GM18873 (cell line): ENCODE results near the gene NFATC1.

ENCODE experiments used
- ATAC-seq: cut with Tn5 transposase; IDR thresholded peaks from one replicate; pipeline ENCODE4 v1.9.1; 2021; ENCODE audit warnings: mild to moderate bottlenecking, moderate library complexity, moderate number of reproducible peaks; ENCODE audit not compliant: unreplicated experiment, low FRiP score

Gene NFATC1

GRCh38 chr18:79525556-79526467, 130.1 kb downstream of the NFATC1 start:
- no peak for ATAC-seq

DNA sequence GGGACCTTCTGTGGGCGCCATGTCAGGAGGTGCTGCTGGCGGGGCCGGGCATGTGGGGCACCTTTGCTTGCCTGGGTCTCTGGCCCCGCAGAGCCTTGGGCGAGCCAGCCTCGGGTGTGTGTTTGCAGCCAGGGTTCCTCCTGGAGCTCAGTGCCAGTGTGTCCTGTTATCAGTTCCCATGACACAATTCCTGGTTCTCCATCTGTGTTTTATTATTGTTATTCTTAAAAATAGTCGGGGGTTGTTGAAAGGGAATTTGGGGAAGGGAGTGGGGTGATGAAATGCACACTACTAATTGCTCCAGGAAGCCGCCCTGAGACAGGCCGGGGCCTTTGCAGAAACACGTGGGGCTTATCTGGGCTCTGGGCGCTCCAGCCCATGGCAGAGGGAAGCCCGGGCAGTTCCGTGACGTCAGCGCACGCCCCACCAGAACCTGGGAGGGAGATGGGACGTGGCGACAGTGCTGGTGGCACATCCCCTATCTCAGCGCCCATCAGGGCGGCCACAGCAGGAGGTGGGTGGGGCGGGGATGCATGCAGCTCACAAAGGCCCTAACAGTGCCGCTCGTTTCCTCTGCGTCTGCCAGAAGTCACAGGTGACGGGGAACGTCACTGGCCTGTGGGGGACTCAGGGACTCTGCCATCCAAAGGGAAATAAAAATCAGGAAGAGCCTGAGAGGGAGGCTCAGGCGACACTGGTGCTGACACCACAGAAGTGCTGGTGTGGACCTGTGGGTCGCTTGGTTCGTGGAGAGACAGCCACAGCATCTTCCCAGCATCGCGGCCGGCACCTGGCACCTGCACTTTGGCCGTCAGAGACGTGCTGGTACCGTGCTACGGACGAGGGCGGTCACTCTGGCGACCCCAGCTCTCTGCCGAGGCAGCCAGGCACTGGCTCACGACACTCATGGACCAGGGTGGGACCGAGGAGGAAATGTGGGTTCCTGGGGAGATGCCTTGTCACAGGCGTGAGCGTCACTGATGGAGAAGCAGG, 131.0 kb downstream of the NFATC1 start:
- ATAC-seq: no peak

DNA sequence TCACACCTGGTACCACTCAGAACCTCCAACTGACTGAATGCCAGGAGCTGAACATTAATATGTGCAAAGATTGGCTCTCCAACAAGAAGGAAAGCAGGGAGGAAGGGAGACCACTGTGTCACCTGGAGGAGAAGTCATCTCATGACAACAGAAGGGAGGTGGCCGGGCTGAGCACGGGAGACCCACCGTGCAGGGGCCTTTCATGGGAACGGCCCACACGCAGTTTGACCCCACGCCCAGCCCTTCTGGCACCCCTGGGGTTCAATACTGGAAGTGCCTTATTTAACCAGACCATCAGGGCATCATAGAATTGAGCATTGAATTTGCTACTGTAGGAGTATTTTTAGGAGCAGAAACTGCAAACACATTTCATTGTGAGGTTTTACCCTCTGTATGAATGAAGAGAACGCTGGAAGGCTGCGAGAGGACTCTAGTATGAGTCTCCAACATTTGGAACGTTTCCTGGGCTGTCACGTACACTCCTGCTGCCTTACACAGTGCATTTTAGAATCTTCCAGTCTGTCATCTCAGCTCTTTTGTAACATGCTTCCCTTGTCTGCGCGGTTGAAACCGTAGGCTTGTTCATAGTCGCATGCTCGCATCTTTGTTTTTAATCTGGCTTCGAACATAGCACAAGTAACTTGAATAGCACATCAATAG, 132.1 kb downstream of the NFATC1 start:
- no peak for ATAC-seq

GRCh38 chr18:79528316-79528695, 132.6 kb downstream of the NFATC1 start:
- ATAC-seq: no peak

GRCh38 chr18:79528846-79529245, 133.1 kb downstream of the NFATC1 start:
- ATAC-seq: no peak

DNA sequence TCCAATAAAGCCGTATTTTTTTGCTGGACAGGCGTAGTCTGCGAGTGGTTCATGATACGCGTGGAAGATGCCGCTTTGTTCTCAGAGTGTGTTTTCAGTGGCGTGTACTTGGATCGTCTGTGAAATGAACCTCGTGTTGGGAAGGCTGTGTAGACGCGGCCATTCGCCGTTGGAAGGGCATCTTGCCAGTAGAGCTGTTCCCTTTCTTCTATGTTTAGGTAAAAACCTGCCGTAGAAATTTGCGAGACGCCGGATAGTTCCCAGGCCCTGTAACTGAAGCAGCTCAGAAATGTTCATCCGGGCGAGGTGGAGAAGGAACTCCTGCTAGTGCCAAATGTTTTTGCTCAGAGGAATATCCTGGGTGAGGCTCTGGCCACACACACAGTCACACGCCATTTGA, 133.6 kb downstream of the NFATC1 start:
- no peak for ATAC-seq

DNA sequence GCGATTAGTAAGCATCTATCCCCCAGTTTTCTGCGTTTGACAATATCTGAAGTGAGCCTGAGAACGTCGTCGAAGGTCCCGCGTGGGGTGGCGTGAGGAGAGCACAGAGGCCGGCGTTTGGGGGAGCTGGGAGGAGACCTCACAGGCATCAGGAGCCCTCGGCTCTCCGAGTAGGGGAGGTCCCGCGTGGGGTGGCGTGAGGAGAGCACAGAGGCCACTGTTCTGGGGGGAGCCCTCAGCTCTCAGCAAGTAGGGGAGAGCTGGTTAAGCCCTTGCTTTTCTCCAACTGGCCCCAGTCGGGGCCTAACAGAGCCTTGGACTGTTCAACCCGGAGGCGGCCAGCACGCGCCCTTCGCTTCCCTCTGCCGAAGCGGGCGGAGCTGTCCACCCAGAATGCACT, 134.3 kb downstream of the NFATC1 start:
- no peak for ATAC-seq

- no peak for ATAC-seq
These were observed 135.1 kb downstream of the NFATC1 start for GRCh38 chr18:79530821-79531220.

DNA sequence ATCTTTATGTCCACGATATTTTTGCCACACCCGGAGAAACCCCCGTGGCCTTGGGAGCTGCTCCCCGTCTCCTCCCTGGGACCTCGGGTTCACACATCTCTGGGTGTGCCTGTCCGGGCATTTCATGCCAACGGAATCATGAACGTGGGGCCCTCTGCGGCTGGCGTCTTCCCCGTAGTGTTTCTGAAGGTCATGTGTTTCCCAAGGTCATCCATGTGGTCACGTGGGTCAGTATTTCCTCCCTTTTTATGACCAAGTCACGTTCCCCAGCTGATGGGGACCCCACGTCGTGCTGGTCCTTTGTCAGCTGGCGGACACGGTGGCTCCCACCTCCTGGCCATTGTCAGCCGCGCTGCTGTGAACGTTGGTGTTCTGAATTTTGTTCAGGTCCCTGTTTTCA, 135.7 kb downstream of the NFATC1 start:
- no peak for ATAC-seq

- no peak for ATAC-seq
These were observed 136.2 kb downstream of the NFATC1 start for GRCh38 chr18:79531926-79532312.

DNA sequence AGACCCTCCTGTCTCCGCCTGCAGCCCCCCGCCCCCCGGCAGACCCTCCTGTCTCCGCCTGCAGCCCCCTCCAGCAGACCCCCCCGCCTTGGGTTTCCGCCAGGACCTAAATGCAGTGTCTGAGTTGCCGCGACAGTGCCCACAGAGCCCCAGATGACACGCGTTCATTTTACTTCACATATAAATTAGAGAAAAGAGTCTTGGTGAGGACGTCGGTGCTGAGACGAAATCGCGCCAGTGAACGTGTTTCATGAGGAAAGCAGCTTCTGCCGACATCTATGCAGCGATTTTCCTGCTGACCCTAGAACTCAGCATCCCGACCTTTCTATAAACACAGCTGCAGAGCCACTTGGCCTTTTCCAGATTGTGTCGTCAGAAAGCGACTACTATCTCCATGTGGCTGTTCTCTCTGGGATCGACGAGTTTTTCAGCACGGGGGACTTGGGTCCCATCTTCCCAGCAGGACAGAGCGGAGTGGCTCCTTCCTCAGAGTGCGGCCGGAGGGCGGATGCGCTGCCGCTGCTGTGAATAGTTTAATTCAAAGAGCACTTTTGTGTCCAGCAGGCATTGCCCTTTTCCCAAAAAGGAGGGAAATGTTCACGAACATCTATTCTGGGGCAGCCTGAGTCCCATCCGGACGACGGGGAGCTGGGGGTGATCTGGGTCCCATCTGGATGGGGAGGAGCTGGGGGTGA, 136.7 kb downstream of the NFATC1 start:
- ATAC-seq: no peak

DNA sequence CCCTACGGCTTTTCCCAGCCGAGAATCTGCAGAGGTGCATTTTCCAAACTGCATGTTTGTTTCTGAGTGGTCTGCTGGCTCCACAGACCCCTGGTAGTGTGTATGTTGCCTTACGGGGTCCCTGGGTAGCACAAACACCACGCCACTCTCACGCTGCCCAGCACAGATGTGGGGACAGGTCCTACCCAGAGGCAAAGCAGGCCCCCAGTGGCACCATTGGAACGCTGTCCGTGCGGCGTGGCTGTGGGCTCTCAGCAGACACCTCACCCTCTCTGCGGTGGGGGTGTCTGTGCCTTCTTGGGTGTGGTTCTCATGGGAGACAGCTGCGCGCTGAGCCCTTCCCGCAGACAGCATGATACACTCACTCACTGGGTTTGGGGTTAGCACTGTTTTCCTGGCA, 137.4 kb downstream of the NFATC1 start:
- ATAC-seq: no peak

- no peak for ATAC-seq
These were observed 137.9 kb downstream of the NFATC1 start for GRCh38 chr18:79533591-79533990.

- no peak for ATAC-seq
These were observed 138.6 kb downstream of the NFATC1 start for GRCh38 chr18:79534356-79534755.

DNA sequence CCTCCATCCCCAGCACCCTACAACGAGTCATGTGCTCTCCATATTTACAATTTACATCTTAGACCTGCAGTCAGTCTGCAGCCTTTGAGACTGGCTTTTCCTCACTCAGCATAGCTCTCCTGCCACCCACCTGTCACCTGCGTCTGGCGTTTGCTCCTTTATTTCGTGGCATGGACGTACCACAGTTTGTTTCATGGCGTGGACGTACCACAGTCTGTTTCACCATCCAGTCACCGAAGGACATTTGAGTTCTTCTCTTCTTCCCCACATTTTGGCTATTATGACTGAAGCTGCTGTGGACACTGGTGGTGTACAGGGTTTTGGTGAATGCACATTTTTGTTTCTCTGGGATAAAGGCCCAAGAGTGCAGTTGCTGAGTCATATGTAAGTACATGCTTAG, 142.0 kb downstream of the NFATC1 start:
- ATAC-seq: no peak

- no peak for ATAC-seq
These were observed 142.9 kb downstream of the NFATC1 start for GRCh38 chr18:79538635-79539034.

GRCh38 chr18:79540161-79540903, 144.6 kb downstream of the NFATC1 start:
- no peak for ATAC-seq

DNA sequence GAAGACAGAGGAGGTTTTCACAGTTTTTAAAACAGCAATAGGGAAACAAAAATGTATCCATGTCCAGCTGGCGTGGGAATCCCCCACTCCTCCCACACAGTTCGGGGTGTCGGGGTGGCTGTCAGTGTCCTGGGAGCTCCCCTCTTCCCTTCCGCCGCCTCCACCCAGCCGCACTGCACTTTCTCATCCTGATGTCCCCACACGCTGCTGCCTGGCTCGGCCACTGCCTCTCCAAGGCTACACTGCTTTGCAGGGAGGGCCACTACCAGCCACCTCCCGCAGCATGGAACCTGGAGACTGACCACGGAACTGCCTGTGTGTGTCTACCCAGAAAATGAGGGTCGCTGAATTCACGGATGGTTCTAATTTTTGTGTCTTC, 145.2 kb downstream of the NFATC1 start:
- no peak for ATAC-seq

DNA sequence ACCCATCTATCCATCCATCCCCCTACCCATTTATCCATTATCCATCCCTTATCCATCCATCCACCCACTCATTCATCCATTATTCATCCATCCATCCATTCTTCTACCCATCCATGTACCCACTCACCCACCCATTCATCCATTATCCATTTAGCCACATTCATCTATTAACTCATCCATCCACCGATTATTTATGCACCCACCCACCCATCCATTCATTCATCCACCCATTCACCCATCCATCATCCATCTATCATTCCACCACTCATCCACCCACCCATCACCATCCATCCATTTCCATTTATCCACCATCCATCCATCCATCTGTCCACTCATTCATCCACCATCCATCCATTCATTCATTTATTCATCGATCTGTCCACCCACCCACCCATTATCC, 146.5 kb downstream of the NFATC1 start:
- no peak for ATAC-seq
